Neural cell (in vitro differentiated cells): Measurements from ENCODE around the gene SVBP.

ENCODE experiments used
- EP300 ChIP-seq: fragments of 450-650 bp; conservative IDR thresholded peaks from 2 replicates; pipeline ENCODE4 v1.6.1; 2014; ENCODE audit warnings: antibody characterized with exemption, mild to moderate bottlenecking, moderate library complexity; ENCODE audit not compliant: poor library complexity, severe bottlenecking
- MXI1 ChIP-seq: fragments of 450-650 bp; conservative IDR thresholded peaks from 2 replicates; pipeline ENCODE4 v1.6.1; 2014; ENCODE audit warnings: antibody characterized with exemption, mild to moderate bottlenecking; ENCODE audit not compliant: poor library complexity, severe bottlenecking
- RAD21 ChIP-seq: fragments of 450-650 bp; conservative IDR thresholded peaks from 2 replicates; pipeline ENCODE4 v1.6.1; 2014; ENCODE audit warnings: antibody characterized with exemption, mild to moderate bottlenecking, moderate library complexity
- TF ChIP-seq, protein P1 (sequence below): fragments of 450-650 bp; IDR thresholded peaks from 2 replicates; pipeline ENCODE4 v1.5.1; 2014; ENCODE audit warnings: antibody characterized with exemption, mild to moderate bottlenecking, moderate library complexity; ENCODE audit not compliant: poor library complexity, severe bottlenecking

GRCh38 chr1:42816585-42817439, at the start of gene SVBP, which contains the start of gene ERMAP:
- peak; percentile 47 for TF ChIP-seq EP300
- TF ChIP-seq MXI1: peak; percentile 53
- TF ChIP-seq, protein P1, sequence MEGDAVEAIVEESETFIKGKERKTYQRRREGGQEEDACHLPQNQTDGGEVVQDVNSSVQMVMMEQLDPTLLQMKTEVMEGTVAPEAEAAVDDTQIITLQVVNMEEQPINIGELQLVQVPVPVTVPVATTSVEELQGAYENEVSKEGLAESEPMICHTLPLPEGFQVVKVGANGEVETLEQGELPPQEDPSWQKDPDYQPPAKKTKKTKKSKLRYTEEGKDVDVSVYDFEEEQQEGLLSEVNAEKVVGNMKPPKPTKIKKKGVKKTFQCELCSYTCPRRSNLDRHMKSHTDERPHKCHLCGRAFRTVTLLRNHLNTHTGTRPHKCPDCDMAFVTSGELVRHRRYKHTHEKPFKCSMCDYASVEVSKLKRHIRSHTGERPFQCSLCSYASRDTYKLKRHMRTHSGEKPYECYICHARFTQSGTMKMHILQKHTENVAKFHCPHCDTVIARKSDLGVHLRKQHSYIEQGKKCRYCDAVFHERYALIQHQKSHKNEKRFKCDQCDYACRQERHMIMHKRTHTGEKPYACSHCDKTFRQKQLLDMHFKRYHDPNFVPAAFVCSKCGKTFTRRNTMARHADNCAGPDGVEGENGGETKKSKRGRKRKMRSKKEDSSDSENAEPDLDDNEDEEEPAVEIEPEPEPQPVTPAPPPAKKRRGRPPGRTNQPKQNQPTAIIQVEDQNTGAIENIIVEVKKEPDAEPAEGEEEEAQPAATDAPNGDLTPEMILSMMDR: no peak
- TF ChIP-seq RAD21: no peak
